ENCODE data around the gene SLC15A3.
"Not testable (repeated sequence)": the region's sequence is repeated elsewhere in the genome, so short reads cannot be mapped to it uniquely, and the experiment has no call there.

SLC15A3 gene

GRCh38 chr11:60914633-60915247 lies 37.2 kb downstream of the SLC15A3 start:
- peaks cover 15% of the 10 kb centered on the region for H3K4me1 ChIP-seq (ENCODE audit: control insufficient read depth, insufficient read depth, low read length)
- H3K27me3 ChIP-seq (ENCODE audit: control insufficient read depth, insufficient read depth, low read length), result no peaks in the 10 kb centered on the region
- H3K9ac ChIP-seq (ENCODE audit: low read length), result peak overlapping the region; percentile 82
- no peaks in the 10 kb centered on the region for H3K36me3 ChIP-seq (ENCODE audit: control insufficient read depth, insufficient read depth, low read length)
- H3K9me3 ChIP-seq (ENCODE audit: control insufficient read depth, low read length), result no peaks in the 10 kb centered on the region
- H3K4me3 ChIP-seq (ENCODE audit: low read length), result peak overlapping the region; percentile 93

GRCh38 chr11:60913793-60914632 lies 38.0 kb downstream of the SLC15A3 start, which contains the start of gene TMEM109:
TMEM109 (plus strand) TSS chr11:60914158; CDS start chr11:60919694, 5,536 bp downstream.
- Histone ChIP-seq H3K4me3 (ENCODE audit: low read length) (peak within 1 kb of the TSS; percentile 93), H3K9me3 (ENCODE audit: control insufficient read depth, low read length) (no peaks in the 10 kb centered on the region), H3K4me1 (ENCODE audit: control insufficient read depth, insufficient read depth, low read length) (peaks cover 15% of the 10 kb centered on the region), H3K9ac (ENCODE audit: low read length) (peak within 1 kb of the TSS; percentile 82), H3K27me3 (ENCODE audit: control insufficient read depth, insufficient read depth, low read length) (no peaks in the 10 kb centered on the region), H3K36me3 (ENCODE audit: control insufficient read depth, insufficient read depth, low read length) (no peaks in the 10 kb centered on the region)

- Histone ChIP-seq H3K36me3 (ENCODE audit: control insufficient read depth, insufficient read depth, low read length) (no peaks in the 10 kb centered on the region), H3K4me3 (ENCODE audit: low read length) (peak overlapping the region; percentile 93), H3K9me3 (ENCODE audit: control insufficient read depth, low read length) (no peaks in the 10 kb centered on the region), H3K4me1 (ENCODE audit: control insufficient read depth, insufficient read depth, low read length) (peaks cover 15% of the 10 kb centered on the region), H3K27me3 (ENCODE audit: control insufficient read depth, insufficient read depth, low read length) (no peaks in the 10 kb centered on the region), H3K9ac (ENCODE audit: low read length) (peak overlapping the region; percentile 82)
Observed at GRCh38 chr11:60912851-60913528, 39.0 kb downstream of the SLC15A3 start.

- no peaks in the 10 kb centered on the region for H3K9me3 ChIP-seq (ENCODE audit: control insufficient read depth, low read length)
- no peak overlapping the region for H3K4me3 ChIP-seq (ENCODE audit: low read length)
- no peaks in the 10 kb centered on the region for H3K27me3 ChIP-seq (ENCODE audit: control insufficient read depth, insufficient read depth, low read length)
- H3K36me3 ChIP-seq (ENCODE audit: control insufficient read depth, insufficient read depth, low read length), result no peaks in the 10 kb centered on the region
- no peak overlapping the region for H3K9ac ChIP-seq (ENCODE audit: low read length)
- H3K4me1 ChIP-seq (ENCODE audit: control insufficient read depth, insufficient read depth, low read length), result peaks cover 15% of the 10 kb centered on the region
Observed at GRCh38 chr11:60912223-60912850, 39.6 kb downstream of the SLC15A3 start.

- Histone ChIP-seq H3K27me3 (ENCODE audit: control insufficient read depth, insufficient read depth, low read length) (no peaks in the 10 kb centered on the region), H3K36me3 (ENCODE audit: control insufficient read depth, insufficient read depth, low read length) (no peaks in the 10 kb centered on the region), H3K9ac (ENCODE audit: low read length) (no peak overlapping the region), H3K4me3 (ENCODE audit: low read length) (no peak overlapping the region), H3K4me1 (ENCODE audit: control insufficient read depth, insufficient read depth, low read length) (peaks cover 16% of the 10 kb centered on the region), H3K9me3 (ENCODE audit: control insufficient read depth, low read length) (no peaks in the 10 kb centered on the region)
Observed at GRCh38 chr11:60910711-60911380, 41.1 kb downstream of the SLC15A3 start.

GRCh38 chr11:60910281-60910687 lies 41.7 kb downstream of the SLC15A3 start:
- no peak overlapping the region for H3K4me3 ChIP-seq (ENCODE audit: low read length)
- no peaks in the 10 kb centered on the region for H3K27me3 ChIP-seq (ENCODE audit: control insufficient read depth, insufficient read depth, low read length)
- peaks cover 12% of the 10 kb centered on the region for H3K4me1 ChIP-seq (ENCODE audit: control insufficient read depth, insufficient read depth, low read length)
- H3K36me3 ChIP-seq (ENCODE audit: control insufficient read depth, insufficient read depth, low read length), result no peaks in the 10 kb centered on the region
- H3K9me3 ChIP-seq (ENCODE audit: control insufficient read depth, low read length), result no peaks in the 10 kb centered on the region
- H3K9ac ChIP-seq (ENCODE audit: low read length), result no peak overlapping the region

- not testable (repeated sequence) for H3K9ac ChIP-seq (ENCODE audit: low read length); H3K4me3 ChIP-seq (ENCODE audit: low read length); H3K27me3 ChIP-seq (ENCODE audit: control insufficient read depth, insufficient read depth, low read length); H3K36me3 ChIP-seq (ENCODE audit: control insufficient read depth, insufficient read depth, low read length); H3K9me3 ChIP-seq (ENCODE audit: control insufficient read depth, low read length)
- H3K4me1 ChIP-seq (ENCODE audit: control insufficient read depth, insufficient read depth, low read length), result peaks cover 17% of the 10 kb centered on the region
Observed at GRCh38 chr11:60909680-60910280, 42.2 kb downstream of the SLC15A3 start.

GRCh38 chr11:60908803-60909202 lies 43.2 kb downstream of the SLC15A3 start:
- Histone ChIP-seq H3K4me3 (ENCODE audit: low read length) (no peak overlapping the region), H3K4me1 (ENCODE audit: control insufficient read depth, insufficient read depth, low read length) (peaks cover 20% of the 10 kb centered on the region), H3K9ac (ENCODE audit: low read length) (no peak overlapping the region), H3K36me3 (ENCODE audit: control insufficient read depth, insufficient read depth, low read length) (no peaks in the 10 kb centered on the region), H3K9me3 (ENCODE audit: control insufficient read depth, low read length) (no peaks in the 10 kb centered on the region), H3K27me3 (ENCODE audit: control insufficient read depth, insufficient read depth, low read length) (no peaks in the 10 kb centered on the region)

GRCh38 chr11:60906132-60906972 lies 45.6 kb downstream of the SLC15A3 start, which contains the start of gene PRPF19:
PRPF19 (minus strand) TSS chr11:60906585; CDS start chr11:60906382, 203 bp downstream.
- Histone ChIP-seq H3K9me3 (ENCODE audit: control insufficient read depth, low read length) (no peaks in the 10 kb centered on the region), H3K36me3 (ENCODE audit: control insufficient read depth, insufficient read depth, low read length) (peaks cover 9% of the 10 kb centered on the region), H3K4me3 (ENCODE audit: low read length) (peak within 1 kb of the TSS; percentile 60), H3K9ac (ENCODE audit: low read length) (peak within 1 kb of the TSS; percentile 60), H3K27me3 (ENCODE audit: control insufficient read depth, insufficient read depth, low read length) (no peaks in the 10 kb centered on the region), H3K4me1 (ENCODE audit: control insufficient read depth, insufficient read depth, low read length) (peaks cover 13% of the 10 kb centered on the region)

GRCh38 chr11:60905551-60906113 lies 46.3 kb downstream of the SLC15A3 start:
- Histone ChIP-seq H3K4me3 (ENCODE audit: low read length) (peak overlapping the region; percentile 60), H3K36me3 (ENCODE audit: control insufficient read depth, insufficient read depth, low read length) (peaks cover 12% of the 10 kb centered on the region), H3K4me1 (ENCODE audit: control insufficient read depth, insufficient read depth, low read length) (peaks cover 13% of the 10 kb centered on the region), H3K9me3 (ENCODE audit: control insufficient read depth, low read length) (no peaks in the 10 kb centered on the region), H3K27me3 (ENCODE audit: control insufficient read depth, insufficient read depth, low read length) (no peaks in the 10 kb centered on the region), H3K9ac (ENCODE audit: low read length) (peak overlapping the region; percentile 60)
